Endothelial cell of umbilical vein (primary cell): ENCODE results near the gene NTNG1. TPM values are rescaled to one million over a fixed set of nuclear protein-coding genes. Genes with fewer than 3 reads are reported as not detected.

Experiments
- BruUV-seq: library from RNA; stranded (reverse); fragments of 400-500 nt; replicated peaks from 2 replicates; lab custom pipeline; 2021; lab: Mats Ljungman, UMichigan
- CTCF ChIA-PET: fragments of 300-600, 350-600 bp; sonication (Branson Sonifier 250); formaldehyde crosslinking; loops from one replicate; lab custom pipeline; 2021; ENCODE audit warnings: antibody characterized with exemption, inconsistent platforms; lab: Charles Lee
- POLR2A ChIA-PET: fragments of 300-600, 350-600 bp; sonication (Branson Sonifier 250); formaldehyde crosslinking; loops from one replicate; lab custom pipeline; 2021; ENCODE audit warnings: antibody characterized with exemption, inconsistent platforms; lab: Charles Lee
- DNase-seq: peaks from one replicate; pipeline ENCODE4 v3.0.0-alpha.2; 2011; ENCODE audit warnings: low read depth, low spot score
- FAIRE-seq: peaks from 2 replicates; lab custom pipeline; 2011; peaks lifted over from hg19 to GRCh38; lab: Jason Lieb, UNC
- H2AFZ ChIP-seq: 2 replicates; pipeline ENCODE4 v1.6.0; 2012; ENCODE audit warnings: low read depth, low read length, control low read depth, inconsistent platforms
- H3K27ac ChIP-seq: 2 replicates; pipeline ENCODE4 v1.5.1; 2011; ENCODE audit warnings: low read depth, mild to moderate bottlenecking, control low read depth, low read length, moderate library complexity; ENCODE audit not compliant: insufficient read depth
- H3K27me3 ChIP-seq, 2 experiments: 2 replicates each; pipeline versions ENCODE4 v1.6.0 to v1.6.1; 2011; ENCODE audit warnings: low read length in 2 of 2, mixed read lengths in 1 of 2; ENCODE audit not compliant: control insufficient read depth in 2 of 2, insufficient read depth in 2 of 2
- H3K36me3 ChIP-seq, 2 experiments: 2 replicates in 1 of 2; 3 replicates in 1 of 2; pipeline ENCODE4 v1.5.1; 2011; ENCODE audit warnings: low read length in 2 of 2, mild to moderate bottlenecking in 1 of 2, moderate library complexity in 1 of 2; ENCODE audit not compliant: control insufficient read depth in 2 of 2, insufficient read depth in 2 of 2; ENCODE audit errors: extremely low read depth in 1 of 2
- H3K4me1 ChIP-seq: 3 replicates; pipeline ENCODE4 v1.5.1; 2011; ENCODE audit warnings: mild to moderate bottlenecking, low read length; ENCODE audit not compliant: control insufficient read depth, insufficient read depth; ENCODE audit errors: extremely low read depth
- H3K4me2 ChIP-seq: 2 replicates; pipeline ENCODE4 v1.6.1; 2011; ENCODE audit warnings: low read length, control low read depth, mixed read lengths; ENCODE audit not compliant: insufficient read depth
- H3K4me3 ChIP-seq, 3 experiments: fragments of 200-600 bp in 1 of 3; sonication (generic), shearing (Covaris generic) in 1 of 3; replicated peaks in 1 of 3; 2 replicates each; pipeline ENCODE4 v1.5.1; 2011 to 2016; ENCODE audit warnings: control low read depth in 3 of 3, low read length in 3 of 3, mild to moderate bottlenecking in 2 of 3, inconsistent platforms in 1 of 3, low read depth in 1 of 3, moderate library complexity in 1 of 3; ENCODE audit not compliant: insufficient read depth in 1 of 3
- H3K79me2 ChIP-seq: 2 replicates; pipeline ENCODE4 v1.6.0; 2012; ENCODE audit warnings: low read length, inconsistent platforms; ENCODE audit not compliant: control insufficient read depth, insufficient read depth
- H3K9ac ChIP-seq: replicated peaks from 2 replicates; pipeline ENCODE3; 2011; ENCODE audit warnings: low read length, control low read depth; ENCODE audit not compliant: insufficient read depth; ENCODE audit errors: extremely low read depth
- H3K9me1 ChIP-seq: replicated peaks from 3 replicates; pipeline ENCODE4 v1.6.0; 2011; ENCODE audit warnings: mild to moderate bottlenecking, low read length; ENCODE audit not compliant: control insufficient read depth, insufficient read depth; ENCODE audit errors: extremely low read depth
- H3K9me3 ChIP-seq: replicated peaks from 2 replicates; pipeline ENCODE4 v1.5.1; 2012; ENCODE audit warnings: low read length, inconsistent platforms; ENCODE audit not compliant: control insufficient read depth, insufficient read depth
- H4K20me1 ChIP-seq: replicated peaks from 2 replicates; pipeline ENCODE3; 2011; ENCODE audit warnings: mild to moderate bottlenecking, low read length; ENCODE audit not compliant: control insufficient read depth, insufficient read depth; ENCODE audit errors: extremely low read depth
- EZH2 ChIP-seq: IDR thresholded peaks from 2 replicates; pipeline ENCODE4 v1.6.1; 2012; ENCODE audit warnings: borderline replicate concordance, low read depth, mild to moderate bottlenecking, moderate library complexity, low read length, inconsistent platforms; ENCODE audit not compliant: severe bottlenecking
- FOS ChIP-seq: IDR thresholded peaks from 2 replicates; pipeline ENCODE4 v1.6.1; 2011; ENCODE audit warnings: mild to moderate bottlenecking, low read length, moderate library complexity, borderline replicate concordance; ENCODE audit not compliant: insufficient read depth
- GATA2 ChIP-seq: IDR thresholded peaks from 2 replicates; pipeline ENCODE4 v1.7.0; 2011; ENCODE audit warnings: low read depth, mild to moderate bottlenecking, moderate library complexity, mixed read lengths, low read length; ENCODE audit not compliant: insufficient read length, insufficient read depth
- JUN ChIP-seq: IDR thresholded peaks from 2 replicates; pipeline ENCODE4 v1.6.1; 2011; ENCODE audit warnings: borderline replicate concordance, low read depth; ENCODE audit not compliant: insufficient read length, insufficient read depth
- MAX ChIP-seq: IDR thresholded peaks from 2 replicates; pipeline ENCODE4 v1.6.1; 2011; ENCODE audit not compliant: insufficient read depth, insufficient read length
- MYC ChIP-seq: IDR thresholded peaks from one replicate; pipeline ENCODE4 v1.6.1; 2011; ENCODE audit warnings: mild to moderate bottlenecking, low read depth, low read length
- POLR2A ChIP-seq: IDR thresholded peaks from 2 replicates; pipeline ENCODE4 v1.6.1; 2012; ENCODE audit warnings: low read depth, mild to moderate bottlenecking, control low read depth, low read length
- POLR2AphosphoS5 ChIP-seq: IDR thresholded peaks from 2 replicates; pipeline ENCODE4 v1.6.1; 2012; ENCODE audit warnings: low read depth, mild to moderate bottlenecking, control low read depth, low read length, moderate library complexity; ENCODE audit not compliant: insufficient read depth
- dilution Hi-C: fragments of 300-500 bp; cut with MboI; formaldehyde crosslinking; loops from one replicate; pipeline ENCODE4 v1.15.0; 2019; ENCODE audit warnings: low sequenced_read_pairs; ENCODE audit not compliant: extremely low pct_ligation_motif_present
- intact Hi-C: fragments of 100-400 bp; cut with micrococcal nuclease; formaldehyde crosslinking; loops from one replicate; pipeline ENCODE4 v1.10.0; 2022
- polyA plus RNA-seq, 4 experiments: library from polyadenylated mRNA; depleted of rRNA in 3 of 4; stranded (reverse) in 3 of 4; unstranded in 1 of 4; fragments of >200 nt; gene quantifications; 2 replicates each; pipeline versions ENCODE4 v1.2.1 to v1.2.3, GENCODE V29; 2011 to 2012; ENCODE audit warnings: missing spikeins in 1 of 4
- total RNA-seq: library from RNA; stranded (reverse); gene quantifications from 2 replicates; pipeline ENCODE4 v1.2.3, GENCODE V29; 2021
- TF ChIP-seq, protein P1 (sequence below), 2 donors: IDR thresholded peaks; 1 replicate in 1 of 2; 2 replicates in 1 of 2; pipeline ENCODE4 v1.5.1; 2011; ENCODE audit warnings: low read length in 2 of 2, mild to moderate bottlenecking in 2 of 2, moderate library complexity in 2 of 2, control low read depth in 1 of 2, inconsistent platforms in 1 of 2, low read depth in 1 of 2; ENCODE audit not compliant: insufficient read depth in 1 of 2; ENCODE audit errors: extremely low read depth in 1 of 2

Gene NTNG1
- total and polyA plus RNA-seq, 2 donors (not counting 3 experiments of a cell fraction or from before 2014, with no cell fraction given), result not detected

DNA sequence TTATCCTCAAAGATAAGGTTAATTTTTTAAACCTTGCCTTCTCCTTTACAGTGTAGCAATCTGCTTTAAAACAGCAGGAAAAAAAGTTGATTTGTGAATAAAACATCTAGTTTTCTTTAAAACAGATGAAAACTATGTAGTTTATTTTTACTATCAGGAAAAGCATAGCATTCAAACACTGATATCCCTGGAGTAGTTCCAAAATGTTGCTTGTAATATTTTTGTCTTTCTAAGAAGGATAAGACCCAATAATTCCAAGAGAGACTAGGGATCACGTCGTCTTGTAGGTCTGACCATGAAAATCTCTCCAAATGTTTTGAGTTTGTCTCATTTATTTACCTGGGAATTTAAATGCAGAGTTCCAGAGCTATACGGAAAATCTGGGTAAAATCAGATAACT, 204.0 kb downstream of the NTNG1 start:
- no peak overlapping the region for H3K4me2 ChIP-seq
- dilution Hi-C loops (no loop called here), intact Hi-C loops (no loop called here)
- BruUV-seq, result no TSS peak
- H3K4me1 ChIP-seq, result no peaks in the 10 kb centered on the region
- no peak overlapping the region for H2AFZ ChIP-seq
- no peaks in the 10 kb centered on the region for H3K79me2 ChIP-seq
- ChIA-PET POLR2A (no interaction called here), CTCF (no interaction called here)
- no peaks in the 10 kb centered on the region for H3K36me3 ChIP-seq
- no peak for DNase-seq
- H3K27me3 ChIP-seq, result no peaks in the 10 kb centered on the region
- H3K9ac ChIP-seq, result no peak overlapping the region
- no peak for FAIRE-seq
- no peak overlapping the region for H3K27ac ChIP-seq
- H3K9me1 ChIP-seq, result no peaks in the 10 kb centered on the region
- H3K9me3 ChIP-seq, result no peaks in the 10 kb centered on the region
- H4K20me1 ChIP-seq, result no peaks in the 10 kb centered on the region
- H3K4me3 ChIP-seq, result no peak overlapping the region
- no peak for TF ChIP-seq JUN
- no peak for TF ChIP-seq MAX
- no peak for TF ChIP-seq FOS
- no peak for TF ChIP-seq GATA2
- no peak for TF ChIP-seq POLR2AphosphoS5
- no peak for TF ChIP-seq POLR2A
- TF ChIP-seq MYC, result no peak
- TF ChIP-seq, protein P1, sequence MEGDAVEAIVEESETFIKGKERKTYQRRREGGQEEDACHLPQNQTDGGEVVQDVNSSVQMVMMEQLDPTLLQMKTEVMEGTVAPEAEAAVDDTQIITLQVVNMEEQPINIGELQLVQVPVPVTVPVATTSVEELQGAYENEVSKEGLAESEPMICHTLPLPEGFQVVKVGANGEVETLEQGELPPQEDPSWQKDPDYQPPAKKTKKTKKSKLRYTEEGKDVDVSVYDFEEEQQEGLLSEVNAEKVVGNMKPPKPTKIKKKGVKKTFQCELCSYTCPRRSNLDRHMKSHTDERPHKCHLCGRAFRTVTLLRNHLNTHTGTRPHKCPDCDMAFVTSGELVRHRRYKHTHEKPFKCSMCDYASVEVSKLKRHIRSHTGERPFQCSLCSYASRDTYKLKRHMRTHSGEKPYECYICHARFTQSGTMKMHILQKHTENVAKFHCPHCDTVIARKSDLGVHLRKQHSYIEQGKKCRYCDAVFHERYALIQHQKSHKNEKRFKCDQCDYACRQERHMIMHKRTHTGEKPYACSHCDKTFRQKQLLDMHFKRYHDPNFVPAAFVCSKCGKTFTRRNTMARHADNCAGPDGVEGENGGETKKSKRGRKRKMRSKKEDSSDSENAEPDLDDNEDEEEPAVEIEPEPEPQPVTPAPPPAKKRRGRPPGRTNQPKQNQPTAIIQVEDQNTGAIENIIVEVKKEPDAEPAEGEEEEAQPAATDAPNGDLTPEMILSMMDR (IDR thresholded peaks at IDR 0.05; ENCODE audit: extremely low read depth in 1 of 2, insufficient read depth in 1 of 2, low read depth in 1 of 2, low read length in 2 of 2), result no peak
- TF ChIP-seq EZH2, result no peak
